ENCODE data around the gene EGLN2.

DNA sequence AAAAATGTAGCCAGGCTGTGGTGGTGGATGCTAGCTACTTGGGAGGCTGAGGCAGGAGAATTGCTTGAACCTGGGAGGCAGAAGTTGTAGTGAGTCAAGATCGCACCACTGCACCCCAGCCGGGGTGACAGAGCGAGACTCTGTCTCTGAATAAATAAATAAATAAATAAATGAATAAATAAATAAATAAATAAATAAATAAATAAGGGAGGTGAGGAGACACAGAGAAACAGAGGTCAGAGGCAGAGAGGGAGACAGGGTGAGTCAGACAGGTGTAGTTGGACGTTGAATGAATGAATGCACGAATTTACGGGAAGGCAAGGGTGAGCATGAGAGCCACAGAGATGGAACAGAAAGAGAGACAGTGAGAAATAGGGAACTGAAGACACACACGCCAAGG lies 17.9 kb upstream of the EGLN2 start:
- no peak for TF ChIP-seq POLR2A (IDR thresholded peaks at IDR 0.05)
- TF ChIP-seq, protein P1, sequence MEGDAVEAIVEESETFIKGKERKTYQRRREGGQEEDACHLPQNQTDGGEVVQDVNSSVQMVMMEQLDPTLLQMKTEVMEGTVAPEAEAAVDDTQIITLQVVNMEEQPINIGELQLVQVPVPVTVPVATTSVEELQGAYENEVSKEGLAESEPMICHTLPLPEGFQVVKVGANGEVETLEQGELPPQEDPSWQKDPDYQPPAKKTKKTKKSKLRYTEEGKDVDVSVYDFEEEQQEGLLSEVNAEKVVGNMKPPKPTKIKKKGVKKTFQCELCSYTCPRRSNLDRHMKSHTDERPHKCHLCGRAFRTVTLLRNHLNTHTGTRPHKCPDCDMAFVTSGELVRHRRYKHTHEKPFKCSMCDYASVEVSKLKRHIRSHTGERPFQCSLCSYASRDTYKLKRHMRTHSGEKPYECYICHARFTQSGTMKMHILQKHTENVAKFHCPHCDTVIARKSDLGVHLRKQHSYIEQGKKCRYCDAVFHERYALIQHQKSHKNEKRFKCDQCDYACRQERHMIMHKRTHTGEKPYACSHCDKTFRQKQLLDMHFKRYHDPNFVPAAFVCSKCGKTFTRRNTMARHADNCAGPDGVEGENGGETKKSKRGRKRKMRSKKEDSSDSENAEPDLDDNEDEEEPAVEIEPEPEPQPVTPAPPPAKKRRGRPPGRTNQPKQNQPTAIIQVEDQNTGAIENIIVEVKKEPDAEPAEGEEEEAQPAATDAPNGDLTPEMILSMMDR (IDR thresholded peaks at IDR 0.05): no peak

Measured in esophagus squamous epithelium (tissue), 4 donors.